HFFc6 (cell line): ENCODE measurements around the gene KSR2. TPM values are rescaled to one million over a fixed set of nuclear protein-coding genes. Genes with fewer than 3 reads are reported as not detected.

Experiments
- DNase-seq: peaks from one replicate; pipeline ENCODE4 v3.0.0-alpha.2; 2018
- H3K27ac Mint-ChIP-seq: 2 replicates; pipeline ENCODE4 v1.8.0; 2020; ENCODE audit warnings: mild to moderate bottlenecking, mixed read lengths
- H3K27me3 Mint-ChIP-seq: 2 replicates; pipeline ENCODE4 v1.8.0; 2021; ENCODE audit warnings: mild to moderate bottlenecking, moderate library complexity, mixed read lengths; ENCODE audit not compliant: insufficient read depth
- H3K36me3 Mint-ChIP-seq: 2 replicates; pipeline ENCODE4 v1.8.0; 2021; ENCODE audit warnings: low read depth, mixed read lengths
- H3K4me1 Mint-ChIP-seq: 2 replicates; pipeline ENCODE4 v1.8.0; 2020; ENCODE audit warnings: low read depth, mixed read lengths
- H3K4me3 Mint-ChIP-seq: 2 replicates; pipeline ENCODE4 v1.8.0; 2020; ENCODE audit warnings: mild to moderate bottlenecking, moderate library complexity, mixed read lengths
- H3K9me3 Mint-ChIP-seq: 2 replicates; pipeline ENCODE4 v1.8.0; 2020; ENCODE audit warnings: mild to moderate bottlenecking, mixed read lengths
- total RNA-seq, 6 experiments: library from RNA; stranded (reverse); fragmentation: NEBNext Ultra II Directional; extraction: Animal tissue kit (Norgen Biotek cat#: 25700); gene quantifications; 2 replicates in 1 of 6; 3 replicates in 5 of 6; pipeline ENCODE4 v1.2.3, GENCODE V29; 2021
- TF ChIP-seq, protein P1 (sequence below): fragments of 200-600 bp; sonication (generic); IDR thresholded peaks from 2 replicates; pipeline ENCODE4 v1.5.0; 2021; ENCODE audit warnings: antibody characterized with exemption, mild to moderate bottlenecking

The KSR2 gene
- total RNA-seq, 6 experiments from 2014 or later = 0.09 to 0.22 (median 0.12) TPM; not detected in 2

DNA sequence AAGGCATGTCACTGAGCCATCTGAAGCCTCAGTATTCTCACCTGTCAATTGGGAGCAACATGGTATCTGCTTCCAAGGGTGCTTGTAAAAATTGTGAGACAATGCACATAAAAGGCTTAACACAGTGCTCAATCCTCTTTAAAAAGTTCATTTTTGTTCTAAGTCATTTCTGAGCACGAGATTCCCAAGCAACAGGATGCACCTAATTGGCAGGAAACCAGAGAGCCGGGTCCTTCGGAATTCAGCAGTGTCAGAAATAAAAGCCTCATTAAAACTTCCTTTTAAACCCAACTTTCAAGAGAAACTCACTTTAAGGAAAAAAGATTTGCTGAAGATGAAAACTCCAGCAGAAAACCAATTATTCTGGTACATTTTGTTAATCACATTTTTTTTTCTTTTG is 494.9 kb downstream of the KSR2 start:
- DNase-seq = no peak
- peaks cover 27% of the 10 kb centered on the region for H3K9me3 Mint-ChIP-seq
- H3K36me3 Mint-ChIP-seq = no peaks in the 10 kb centered on the region
- no peak overlapping the region for H3K27ac Mint-ChIP-seq
- H3K27me3 Mint-ChIP-seq = no peaks in the 10 kb centered on the region
- H3K4me3 Mint-ChIP-seq = no peak overlapping the region
- no peaks in the 10 kb centered on the region for H3K4me1 Mint-ChIP-seq
- TF ChIP-seq, protein P1, sequence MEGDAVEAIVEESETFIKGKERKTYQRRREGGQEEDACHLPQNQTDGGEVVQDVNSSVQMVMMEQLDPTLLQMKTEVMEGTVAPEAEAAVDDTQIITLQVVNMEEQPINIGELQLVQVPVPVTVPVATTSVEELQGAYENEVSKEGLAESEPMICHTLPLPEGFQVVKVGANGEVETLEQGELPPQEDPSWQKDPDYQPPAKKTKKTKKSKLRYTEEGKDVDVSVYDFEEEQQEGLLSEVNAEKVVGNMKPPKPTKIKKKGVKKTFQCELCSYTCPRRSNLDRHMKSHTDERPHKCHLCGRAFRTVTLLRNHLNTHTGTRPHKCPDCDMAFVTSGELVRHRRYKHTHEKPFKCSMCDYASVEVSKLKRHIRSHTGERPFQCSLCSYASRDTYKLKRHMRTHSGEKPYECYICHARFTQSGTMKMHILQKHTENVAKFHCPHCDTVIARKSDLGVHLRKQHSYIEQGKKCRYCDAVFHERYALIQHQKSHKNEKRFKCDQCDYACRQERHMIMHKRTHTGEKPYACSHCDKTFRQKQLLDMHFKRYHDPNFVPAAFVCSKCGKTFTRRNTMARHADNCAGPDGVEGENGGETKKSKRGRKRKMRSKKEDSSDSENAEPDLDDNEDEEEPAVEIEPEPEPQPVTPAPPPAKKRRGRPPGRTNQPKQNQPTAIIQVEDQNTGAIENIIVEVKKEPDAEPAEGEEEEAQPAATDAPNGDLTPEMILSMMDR = no peak

DNA sequence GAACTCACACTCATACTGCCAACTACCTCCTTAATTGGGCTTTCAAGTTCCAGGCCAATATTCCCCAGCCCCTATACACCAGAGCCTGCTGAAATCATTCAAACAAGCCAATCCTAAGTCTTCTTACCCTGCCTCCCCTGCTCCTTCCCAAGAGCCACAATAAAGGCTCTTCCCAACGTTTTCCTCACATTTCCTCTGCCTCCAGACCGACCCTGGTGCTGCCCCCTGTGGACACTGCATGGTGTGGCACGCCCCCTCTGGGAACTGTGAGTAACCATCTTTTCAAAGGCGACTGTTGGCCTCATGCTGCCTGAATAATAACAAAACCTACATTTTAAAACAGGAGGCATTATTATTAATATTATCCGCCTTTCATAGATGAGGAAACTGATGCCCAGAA is 495.8 kb downstream of the KSR2 start:
- H3K9me3 Mint-ChIP-seq = peaks cover 27% of the 10 kb centered on the region
- DNase-seq = no peak
- no peaks in the 10 kb centered on the region for H3K4me1 Mint-ChIP-seq
- no peaks in the 10 kb centered on the region for H3K36me3 Mint-ChIP-seq
- TF ChIP-seq, protein P1 = peak; percentile 32; the same call in 1 of the 2 replicates
- H3K27ac Mint-ChIP-seq = no peak overlapping the region
- H3K27me3 Mint-ChIP-seq = no peaks in the 10 kb centered on the region
- no peak overlapping the region for H3K4me3 Mint-ChIP-seq

DNA sequence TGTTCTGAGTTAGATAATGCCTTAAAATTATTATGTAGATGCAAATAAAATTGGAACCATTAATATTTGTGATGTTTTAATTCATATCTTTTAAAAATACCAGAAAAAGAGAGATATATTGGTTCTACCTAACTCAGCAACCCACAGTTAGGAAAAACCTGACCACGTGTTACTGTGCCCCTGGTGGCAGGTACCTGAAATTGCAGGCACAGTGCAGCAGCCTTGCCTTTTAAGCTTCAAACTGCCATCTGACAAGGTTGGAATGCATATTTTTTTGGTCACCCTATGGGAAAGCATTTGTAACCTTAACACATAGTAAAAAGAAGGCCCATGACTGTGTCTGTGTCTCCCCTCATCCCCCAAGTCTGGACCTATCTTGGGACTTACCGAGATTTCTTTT is 498.0 kb downstream of the KSR2 start:
- Mint-ChIP-seq H3K27me3 (no peaks in the 10 kb centered on the region), H3K9me3 (peaks cover 31% of the 10 kb centered on the region), H3K27ac (no peak overlapping the region), H3K4me3 (no peak overlapping the region), H3K4me1 (no peaks in the 10 kb centered on the region), H3K36me3 (no peaks in the 10 kb centered on the region)
- TF ChIP-seq, protein P1 = peak; percentile 55
- DNase-seq = no peak

DNA sequence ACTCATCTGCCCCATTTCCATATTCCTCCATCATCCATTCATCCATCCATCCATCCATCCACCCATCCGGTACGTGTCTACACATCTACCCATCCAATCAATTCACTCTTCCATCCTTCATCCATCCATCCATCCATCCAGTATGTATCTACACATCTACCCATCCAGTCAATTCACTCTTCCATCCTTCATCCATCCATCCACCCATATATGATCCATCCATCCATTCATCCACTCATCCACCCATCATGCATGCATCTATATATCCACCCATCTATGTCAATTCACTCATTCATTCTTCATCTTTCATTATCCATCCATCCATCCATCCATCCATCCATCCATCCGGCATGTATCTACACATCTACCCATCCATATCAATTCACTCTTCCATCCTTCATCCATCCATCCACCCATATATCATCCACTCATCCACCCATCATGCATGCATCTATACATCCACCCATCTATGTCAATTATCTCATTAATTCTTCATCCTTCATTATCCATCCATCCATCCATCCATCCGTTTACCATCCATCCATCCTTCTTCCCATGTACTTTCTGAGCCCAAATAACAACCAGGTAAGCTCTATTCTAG is 498.8 kb downstream of the KSR2 start:
- Mint-ChIP-seq H3K4me3 (no peak overlapping the region), H3K27ac (no peak overlapping the region), H3K9me3 (peaks cover 26% of the 10 kb centered on the region), H3K36me3 (no peaks in the 10 kb centered on the region), H3K4me1 (no peaks in the 10 kb centered on the region), H3K27me3 (no peaks in the 10 kb centered on the region)
- TF ChIP-seq, protein P1 = no peak
- no peak for DNase-seq

DNA sequence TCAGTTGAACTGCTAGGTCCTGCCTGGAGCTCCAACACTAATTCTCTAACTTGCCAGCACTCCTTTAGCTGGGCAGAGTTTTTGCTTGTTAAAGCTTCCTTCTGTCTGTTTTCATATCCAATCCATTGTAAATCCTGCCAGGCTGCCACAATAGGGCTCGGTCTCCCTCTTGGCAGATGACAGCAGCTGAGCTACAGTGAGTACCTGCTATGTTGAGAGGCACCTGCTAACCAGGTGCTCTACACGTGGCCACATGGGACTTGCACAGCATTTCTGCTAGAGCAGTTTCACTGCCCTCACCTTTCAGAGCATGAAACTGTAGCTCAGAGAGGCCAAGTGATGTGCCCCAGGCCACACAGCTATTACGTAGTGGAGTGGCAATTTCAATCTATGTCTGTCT is 500.8 kb downstream of the KSR2 start:
- TF ChIP-seq, protein P1 = no peak
- Mint-ChIP-seq H3K4me3 (no peak overlapping the region), H3K27me3 (no peaks in the 10 kb centered on the region; the same call in 1 of the 2 replicates), H3K27ac (no peak overlapping the region), H3K36me3 (no peaks in the 10 kb centered on the region), H3K4me1 (no peaks in the 10 kb centered on the region), H3K9me3 (peaks cover 37% of the 10 kb centered on the region)
- DNase-seq = no peak
